ENCODE results near the gene OSM. TPM values are rescaled to one million over a fixed set of nuclear protein-coding genes. Genes with fewer than 3 reads are reported as not detected.

Gene OSM
- total RNA-seq, 5 donors from 2014 or later (not counting 1 experiment from before 2014, with no cell fraction given): 5.9 to 16.5 (median 7.4) TPM

GRCh38 chr22:30284666-30285065, 18.0 kb upstream of the OSM start:
- H3K4me3 ChIP-seq (ENCODE audit: control insufficient read depth in 1 of 2, extremely low read depth in 1 of 2, low read length in 1 of 2): no peak overlapping the region
- ATAC-seq (replicated peaks in 1 of 4) (no peak), DNase-seq (no peak)
- WGBS (ENCODE audit: insufficient coverage): 100% methylated on average over 3 of the region's 4 CpGs
- CTCF ChIA-PET: interaction anchor here (0.7 to 1.6 kb wide), 5 partner anchors 17 to 177 kb away, joined by 3 to 5 read pairs (median 3); no protein-coding TSS in a partner anchor
- Mint-ChIP-seq H3K4me3 (no peak overlapping the region), H3K36me3 (peaks cover 9% of the 10 kb centered on the region), H3K4me1 (peaks cover 29 to 41% (median 30%) of the 10 kb centered on the region in 3 donors), H3K9me3 (no peaks in the 10 kb centered on the region), H3K27me3 (no peaks in the 10 kb centered on the region), H3K27ac (no peak overlapping the region)
- H3K4me1 ChIP-seq (ENCODE audit: control insufficient read depth in 1 of 2, extremely low read depth in 1 of 2, insufficient read depth in 2 of 2, low read length in 2 of 2): peaks cover 10 to 48% of the 10 kb centered on the region in 2 experiments
- peaks cover 3 to 4% of the 10 kb centered on the region in 2 donors for H3K36me3 ChIP-seq (ENCODE audit: control insufficient read depth in 2 of 2, extremely low read depth in 1 of 2, insufficient read depth in 1 of 2, low read length in 1 of 2)
- POLR2A ChIA-PET: no interaction called here
- no peak overlapping the region for H3K27ac ChIP-seq (ENCODE audit: low read length)
- no peaks in the 10 kb centered on the region for H3K9me3 ChIP-seq
- peaks cover 0 to 5% of the 10 kb centered on the region in 2 experiments for H3K27me3 ChIP-seq (replicated peaks in 1 of 2; ENCODE audit: control insufficient read depth in 2 of 2, extremely low read depth in 1 of 2, insufficient read depth in 2 of 2, low read length in 1 of 2)

GRCh38 chr22:30284172-30284571, 17.5 kb upstream of the OSM start:
- Histone ChIP-seq H3K36me3 (ENCODE audit: control insufficient read depth in 2 of 2, extremely low read depth in 1 of 2, insufficient read depth in 1 of 2, low read length in 1 of 2) (peaks cover 3 to 4% of the 10 kb centered on the region in 2 donors), H3K4me3 (ENCODE audit: control insufficient read depth in 1 of 2, extremely low read depth in 1 of 2, low read length in 1 of 2) (no peak overlapping the region), H3K4me1 (ENCODE audit: control insufficient read depth in 1 of 2, extremely low read depth in 1 of 2, insufficient read depth in 2 of 2, low read length in 2 of 2) (peaks cover 10 to 52% of the 10 kb centered on the region in 2 experiments), H3K27me3 (replicated peaks in 1 of 2; ENCODE audit: control insufficient read depth in 2 of 2, extremely low read depth in 1 of 2, insufficient read depth in 2 of 2, low read length in 1 of 2) (peaks cover 0 to 5% of the 10 kb centered on the region in 2 experiments), H3K9me3 (no peaks in the 10 kb centered on the region), H3K27ac (ENCODE audit: low read length) (no peak overlapping the region)
- no peak overlapping the region for H3K27ac Mint-ChIP-seq
- POLR2A ChIA-PET: no interaction called here
- H3K9me3 Mint-ChIP-seq: no peaks in the 10 kb centered on the region
- peaks cover 34 to 44% (median 35%) of the 10 kb centered on the region in 3 donors for H3K4me1 Mint-ChIP-seq
- DNase-seq: no peak
- no peaks in the 10 kb centered on the region for H3K27me3 Mint-ChIP-seq
- CTCF ChIA-PET: interaction anchor here (0.6 to 1.6 kb wide), 7 partner anchors 13 to 293 kb away, joined by 3 to 5 read pairs (median 4); no protein-coding TSS in a partner anchor
- peaks cover 9% of the 10 kb centered on the region for H3K36me3 Mint-ChIP-seq
- no peak overlapping the region for H3K4me3 Mint-ChIP-seq
- WGBS (ENCODE audit: insufficient coverage): 89% methylated on average over 9 of the region's 9 CpGs
- no peak for ATAC-seq (replicated peaks in 1 of 4)

GRCh38 chr22:30283342-30283741, 16.7 kb upstream of the OSM start:
- Histone ChIP-seq H3K4me1 (ENCODE audit: control insufficient read depth in 1 of 2, extremely low read depth in 1 of 2, insufficient read depth in 2 of 2, low read length in 2 of 2) (peaks cover 5 to 44% of the 10 kb centered on the region in 2 experiments), H3K36me3 (ENCODE audit: control insufficient read depth in 2 of 2, extremely low read depth in 1 of 2, insufficient read depth in 1 of 2, low read length in 1 of 2) (peaks cover 3 to 4% of the 10 kb centered on the region in 2 donors), H3K4me3 (ENCODE audit: control insufficient read depth in 1 of 2, extremely low read depth in 1 of 2, low read length in 1 of 2) (no peak overlapping the region), H3K27me3 (replicated peaks in 1 of 2; ENCODE audit: control insufficient read depth in 2 of 2, extremely low read depth in 1 of 2, insufficient read depth in 2 of 2, low read length in 1 of 2) (peaks cover 0 to 5% of the 10 kb centered on the region in 2 experiments), H3K27ac (ENCODE audit: low read length) (no peak overlapping the region), H3K9me3 (no peaks in the 10 kb centered on the region)
- Mint-ChIP-seq H3K9me3 (no peaks in the 10 kb centered on the region), H3K27me3 (no peaks in the 10 kb centered on the region), H3K27ac (no peak overlapping the region), H3K36me3 (peaks cover 9% of the 10 kb centered on the region), H3K4me3 (no peak overlapping the region), H3K4me1 (peaks cover 35 to 43% (median 36%) of the 10 kb centered on the region in 3 donors)
- ChIA-PET CTCF (interaction anchor here (0.6 to 0.7 kb wide), 3 partner anchors 108 to 203 kb away, joined by 3 read pairs; no protein-coding TSS in a partner anchor), POLR2A (interaction anchor here in 1 of 2 donors (1.1 kb wide), 1 partner anchor 994 kb away, joined by 4 read pairs; no protein-coding TSS in a partner anchor)
- no peak for ATAC-seq (replicated peaks in 1 of 4)
- WGBS (ENCODE audit: insufficient coverage): 83% methylated on average over 4 of the region's 4 CpGs
- no peak for DNase-seq

GRCh38 chr22:30282616-30283046, 16.0 kb upstream of the OSM start:
- peaks cover 9% of the 10 kb centered on the region for H3K36me3 Mint-ChIP-seq
- Histone ChIP-seq H3K4me1 (ENCODE audit: control insufficient read depth in 1 of 2, extremely low read depth in 1 of 2, insufficient read depth in 2 of 2, low read length in 2 of 2) (peaks cover 2 to 37% of the 10 kb centered on the region in 2 experiments), H3K36me3 (ENCODE audit: control insufficient read depth in 2 of 2, extremely low read depth in 1 of 2, insufficient read depth in 1 of 2, low read length in 1 of 2) (peaks cover 3 to 4% of the 10 kb centered on the region in 2 donors), H3K27me3 (replicated peaks in 1 of 2; ENCODE audit: control insufficient read depth in 2 of 2, extremely low read depth in 1 of 2, insufficient read depth in 2 of 2, low read length in 1 of 2) (peaks cover 0 to 9% of the 10 kb centered on the region in 2 experiments), H3K27ac (ENCODE audit: low read length) (no peak overlapping the region), H3K4me3 (ENCODE audit: control insufficient read depth in 1 of 2, extremely low read depth in 1 of 2, low read length in 1 of 2) (no peak overlapping the region), H3K9me3 (no peaks in the 10 kb centered on the region)
- ChIA-PET POLR2A (interaction anchor here in 1 of 2 donors (1.1 kb wide), 1 partner anchor 993 kb away, joined by 4 read pairs; no protein-coding TSS in a partner anchor), CTCF (interaction anchor here in 1 of 2 donors (0.5 to 0.7 kb wide), 2 partner anchors 175 to 183 kb away, joined by 3 read pairs; no protein-coding TSS in a partner anchor)
- ATAC-seq (replicated peaks in 1 of 4) (no peak), DNase-seq (no peak)
- no peak overlapping the region for H3K4me3 Mint-ChIP-seq
- H3K27ac Mint-ChIP-seq: no peak overlapping the region
- WGBS (ENCODE audit: insufficient coverage): 31% methylated on average over 3 of the region's 7 CpGs
- no peaks in the 10 kb centered on the region for H3K9me3 Mint-ChIP-seq
- peaks cover 30 to 41% (median 36%) of the 10 kb centered on the region in 3 donors for H3K4me1 Mint-ChIP-seq
- no peaks in the 10 kb centered on the region for H3K27me3 Mint-ChIP-seq

- H3K27ac ChIP-seq (ENCODE audit: low read length): no peak overlapping the region
- ChIA-PET POLR2A (no interaction called here), CTCF (interaction anchor here in 1 of 2 donors (0.8 to 1.5 kb wide), 2 partner anchors 16 to 166 kb away, joined by 4 read pairs; no protein-coding TSS in a partner anchor)
- H3K4me3 ChIP-seq (ENCODE audit: control insufficient read depth in 1 of 2, extremely low read depth in 1 of 2, low read length in 1 of 2): no peak overlapping the region
- Mint-ChIP-seq H3K4me1 (peaks cover 35 to 48% (median 45%) of the 10 kb centered on the region in 3 donors), H3K36me3 (peaks cover 9% of the 10 kb centered on the region), H3K9me3 (no peaks in the 10 kb centered on the region), H3K4me3 (no peak overlapping the region), H3K27ac (no peak overlapping the region), H3K27me3 (no peaks in the 10 kb centered on the region)
- DNase-seq (no peak), ATAC-seq (replicated peaks in 1 of 4) (no peak)
- WGBS (ENCODE audit: insufficient coverage): 93% methylated on average over 2 of the region's 8 CpGs
- peaks cover 0 to 22% of the 10 kb centered on the region in 2 experiments for H3K27me3 ChIP-seq (replicated peaks in 1 of 2; ENCODE audit: control insufficient read depth in 2 of 2, extremely low read depth in 1 of 2, insufficient read depth in 2 of 2, low read length in 1 of 2)
- peaks cover 3 to 4% of the 10 kb centered on the region in 2 donors for H3K36me3 ChIP-seq (ENCODE audit: control insufficient read depth in 2 of 2, extremely low read depth in 1 of 2, insufficient read depth in 1 of 2, low read length in 1 of 2)
- H3K9me3 ChIP-seq: no peaks in the 10 kb centered on the region
- peaks cover 2 to 34% of the 10 kb centered on the region in 2 experiments for H3K4me1 ChIP-seq (ENCODE audit: control insufficient read depth in 1 of 2, extremely low read depth in 1 of 2, insufficient read depth in 2 of 2, low read length in 2 of 2)
These were observed 13.9 kb upstream of the OSM start for GRCh38 chr22:30280505-30280904.

GRCh38 chr22:30279932-30280331, 13.3 kb upstream of the OSM start:
- 88% methylated on average over 3 of the region's 5 CpGs for WGBS (ENCODE audit: insufficient coverage)

More at GRCh38 chr22:30279932-30280331, 13.3 kb upstream of the OSM start:
- no peaks in the 10 kb centered on the region for H3K27me3 Mint-ChIP-seq
- H3K36me3 Mint-ChIP-seq: peaks cover 6% of the 10 kb centered on the region
- ATAC-seq (replicated peaks in 1 of 4) (no peak), DNase-seq (no peak)
- Histone ChIP-seq H3K27ac (ENCODE audit: low read length) (no peak overlapping the region), H3K27me3 (replicated peaks in 1 of 2; ENCODE audit: control insufficient read depth in 2 of 2, extremely low read depth in 1 of 2, insufficient read depth in 2 of 2, low read length in 1 of 2) (peaks cover 0 to 22% of the 10 kb centered on the region in 2 experiments), H3K9me3 (no peaks in the 10 kb centered on the region), H3K36me3 (ENCODE audit: control insufficient read depth in 2 of 2, extremely low read depth in 1 of 2, insufficient read depth in 1 of 2, low read length in 1 of 2) (peaks cover 0 to 1% of the 10 kb centered on the region in 2 donors), H3K4me1 (ENCODE audit: control insufficient read depth in 1 of 2, extremely low read depth in 1 of 2, insufficient read depth in 2 of 2, low read length in 2 of 2) (peaks cover 2 to 38% of the 10 kb centered on the region in 2 experiments), H3K4me3 (ENCODE audit: control insufficient read depth in 1 of 2, extremely low read depth in 1 of 2, low read length in 1 of 2) (no peak overlapping the region)
- ChIA-PET POLR2A (no interaction called here), CTCF (interaction anchor here (0.6 to 1.5 kb wide), 4 partner anchors 15 to 208 kb away, joined by 4 to 9 read pairs (median 4); no protein-coding TSS in a partner anchor)
- no peak overlapping the region for H3K4me3 Mint-ChIP-seq
- no peak overlapping the region for H3K27ac Mint-ChIP-seq
- peaks cover 40 to 53% (median 50%) of the 10 kb centered on the region in 3 donors for H3K4me1 Mint-ChIP-seq
- no peaks in the 10 kb centered on the region for H3K9me3 Mint-ChIP-seq
